ENCODE results near the gene PSPH. TPM values are rescaled to one million over a fixed set of nuclear protein-coding genes. Genes with fewer than 3 reads are reported as not detected.
"Not testable (repeated sequence)": the region's sequence is repeated elsewhere in the genome, so short reads cannot be mapped to it uniquely, and the experiment has no call there.

The PSPH gene
- total and polyA plus RNA-seq, 10 donors: 2.2 to 11.3 (median 6.6) TPM

GRCh38 chr7:56086761-56087160, 35.5 kb upstream of the PSPH start:
- DNase-seq: peak; percentile 60
- Histone ChIP-seq H3K4me1 (peaks cover 0 to 17% (median 5%) of the 10 kb centered on the region in 6 donors), H3K9me3 (no peaks in the 10 kb centered on the region), H3K36me3 (peaks cover 0 to 65% (median 6%) of the 10 kb centered on the region in 6 donors), H3K27me3 (replicated peaks in 1 of 7) (no peaks in the 10 kb centered on the region), H3K4me3 (no peak overlapping the region), H3K27ac (no peak overlapping the region)
- intact Hi-C loops (cut with DNase I; ENCODE audit: low total_unique reads): no loop called here
- WGBS, 5 donors: 94 to 98% (median 96%) methylated on average over 7 of the region's 7 CpGs
- no peak for TF ChIP-seq POLR2AphosphoS5 (IDR thresholded peaks at IDR 0.05)
- no peak for TF ChIP-seq CTCF (IDR thresholded peaks at IDR 0.05 in 8 of 11, conservative IDR thresholded peaks at IDR 0.05 in 3 of 11)
- no peak for TF ChIP-seq POLR2A (IDR thresholded peaks at IDR 0.05)

- TF ChIP-seq CTCF (IDR thresholded peaks at IDR 0.05 in 8 of 11, conservative IDR thresholded peaks at IDR 0.05 in 3 of 11) (no peak), POLR2AphosphoS5 (IDR thresholded peaks at IDR 0.05) (peak; percentile 22 to 48 (median 32))
- peak; percentile 72 for DNase-seq
- H3K27me3 ChIP-seq (replicated peaks in 1 of 7): no peaks in the 10 kb centered on the region
- peaks cover 0 to 84% (median 26%) of the 10 kb centered on the region in 6 donors for H3K36me3 ChIP-seq
- H3K4me1 ChIP-seq: peaks cover 0 to 35% (median 5%) of the 10 kb centered on the region in 6 donors
- H3K27ac ChIP-seq: no peak overlapping the region
- no peaks in the 10 kb centered on the region for H3K9me3 ChIP-seq
- intact Hi-C loops (cut with DNase I; ENCODE audit: low total_unique reads): no loop called here
- 68 to 75% (median 73%) methylated on average over 12 to 13 of the region's 13 CpGs for WGBS, 5 donors
- no peak overlapping the region for H3K4me3 ChIP-seq
These were observed 32.0 kb upstream of the PSPH start for GRCh38 chr7:56083150-56083785.

GRCh38 chr7:56081626-56082340, 30.5 kb upstream of the PSPH start:
- Histone ChIP-seq H3K4me3 (no peak overlapping the region), H3K36me3 (peaks cover 0 to 84% (median 29%) of the 10 kb centered on the region in 6 donors), H3K27ac (no peak overlapping the region), H3K9me3 (no peaks in the 10 kb centered on the region), H3K27me3 (replicated peaks in 1 of 7) (no peaks in the 10 kb centered on the region), H3K4me1 (peaks cover 0 to 35% (median 5%) of the 10 kb centered on the region in 6 donors)
- intact Hi-C loops (cut with DNase I; ENCODE audit: low total_unique reads): no loop called here
- 72 to 89% (median 83%) methylated on average over 21 to 29 of the region's 29 CpGs for WGBS, 5 donors
- peak; percentile 68 for DNase-seq
- TF ChIP-seq POLR2A (IDR thresholded peaks at IDR 0.05): no peak
- TF ChIP-seq POLR2AphosphoS5 (IDR thresholded peaks at IDR 0.05): peak in 1 of 3 donors; percentile 62

- 90 to 92% (median 90%) methylated on average over 18 to 28 of the region's 28 CpGs for WGBS, 5 donors
- peaks cover 0 to 35% (median 5%) of the 10 kb centered on the region in 6 donors for H3K4me1 ChIP-seq
- H3K27ac ChIP-seq; H3K9me3 ChIP-seq; H3K4me3 ChIP-seq; intact Hi-C loops (cut with DNase I; ENCODE audit: low total_unique reads); H3K27me3 ChIP-seq (replicated peaks in 1 of 7): not testable (repeated sequence)
- H3K36me3 ChIP-seq: peaks cover 0 to 84% (median 33%) of the 10 kb centered on the region in 6 donors
- peak; percentile 72 for DNase-seq
These were observed 29.6 kb upstream of the PSPH start for GRCh38 chr7:56080726-56081435.

Measured in spleen (tissue), 11 donors.